IgD-negative memory B cell (primary cell): ENCODE results near the gene KCNG2. TPM values are rescaled to one million over a fixed set of nuclear protein-coding genes. Genes with fewer than 3 reads are reported as not detected.
"Not testable (repeated sequence)": the region's sequence is repeated elsewhere in the genome, so short reads cannot be mapped to it uniquely, and the experiment has no call there.

Experiments
- H3K27ac Mint-ChIP-seq, 3 donors: one replicate each; pipeline ENCODE4 v1.8.0; 2020 to 2022; ENCODE audit warnings: mild to moderate bottlenecking in 3 of 3, mixed read lengths in 3 of 3, moderate library complexity in 1 of 3
- H3K27me3 Mint-ChIP-seq: one replicate; pipeline ENCODE4 v1.8.0; 2021; ENCODE audit warnings: mixed read lengths
- H3K36me3 Mint-ChIP-seq: one replicate; pipeline ENCODE4 v1.8.0; 2020; ENCODE audit warnings: mild to moderate bottlenecking, mixed read lengths
- H3K4me1 Mint-ChIP-seq, 3 donors: one replicate each; pipeline ENCODE4 v1.8.0; 2020 to 2022; ENCODE audit warnings: mixed read lengths in 3 of 3, mild to moderate bottlenecking in 1 of 3
- H3K4me3 Mint-ChIP-seq, 4 donors: one replicate each; pipeline ENCODE4 v1.8.0; 2020 to 2022; ENCODE audit warnings: mild to moderate bottlenecking in 4 of 4, mixed read lengths in 4 of 4, moderate library complexity in 3 of 4
- H3K9me3 Mint-ChIP-seq, 3 donors: one replicate each; pipeline ENCODE4 v1.8.0; 2020 to 2021; ENCODE audit warnings: mixed read lengths in 3 of 3, mild to moderate bottlenecking in 1 of 3
- polyA plus RNA-seq: library from polyadenylated mRNA; unstranded; fragments of 300-500 nt; fragmentation: Illumina TruSeq; gene quantifications from one replicate; pipeline ENCODE4 v1.2.3, GENCODE V29; 2021

Gene KCNG2
- polyA plus RNA-seq, 1 donor from 2014 or later: not detected

DNA sequence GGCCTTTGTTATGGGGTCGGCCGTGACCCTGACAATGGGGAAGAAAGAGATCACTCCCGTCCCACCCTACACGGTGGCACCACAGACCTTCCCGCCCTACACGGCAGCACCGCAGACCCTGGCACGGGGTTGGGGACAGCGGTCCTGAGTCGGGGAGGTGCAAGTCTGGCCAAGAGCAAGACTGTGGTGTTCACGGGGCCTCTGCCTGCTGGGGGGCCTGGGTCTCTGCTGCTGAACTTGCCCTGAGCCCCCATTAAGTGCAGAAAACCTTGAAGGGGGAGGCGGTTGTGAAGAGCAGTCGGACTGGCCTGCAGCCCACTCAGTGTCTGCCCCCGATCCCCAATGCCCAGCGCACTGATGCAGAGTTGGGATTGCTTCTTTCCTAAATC is 77.8 kb downstream of the KCNG2 start:
- H3K27me3 Mint-ChIP-seq: no peaks in the 10 kb centered on the region
- no peaks in the 10 kb centered on the region for H3K36me3 Mint-ChIP-seq
- no peak overlapping the region for H3K4me3 Mint-ChIP-seq

DNA sequence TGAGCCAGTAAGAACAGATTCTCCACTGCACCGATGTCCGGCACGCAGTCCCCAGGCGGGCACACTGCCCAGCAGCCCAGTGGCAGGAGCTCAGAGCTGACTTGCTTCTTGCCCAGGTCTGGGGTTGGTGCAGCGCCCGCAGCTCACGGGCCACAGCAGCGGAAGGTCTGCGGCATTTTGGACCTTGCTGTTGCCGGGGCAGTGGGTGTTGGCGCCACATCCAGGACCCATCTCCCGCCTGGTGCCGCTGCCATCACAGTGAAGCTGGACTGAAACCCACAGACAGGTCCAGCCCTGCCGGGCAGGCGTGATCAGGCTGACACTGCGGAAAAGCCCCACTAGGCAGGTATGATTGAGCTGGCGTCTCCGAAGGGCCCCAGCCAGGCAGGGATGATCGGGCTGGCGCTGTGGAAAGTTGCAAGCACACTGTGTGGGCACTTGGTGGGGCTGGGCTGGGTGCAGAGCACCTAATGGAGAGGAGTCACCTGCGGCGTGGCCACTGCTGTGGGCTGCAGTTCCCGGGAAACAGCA is 78.3 kb downstream of the KCNG2 start:
- peaks cover 0 to 2% (median 0%) of the 10 kb centered on the region in 3 donors for H3K9me3 Mint-ChIP-seq
- no peak overlapping the region for H3K27ac Mint-ChIP-seq
- H3K36me3 Mint-ChIP-seq: no peaks in the 10 kb centered on the region
- no peak overlapping the region for H3K4me3 Mint-ChIP-seq
- H3K4me1 Mint-ChIP-seq: no peaks in the 10 kb centered on the region
- no peaks in the 10 kb centered on the region for H3K27me3 Mint-ChIP-seq

More for the DNA sequence above, 77.8 kb downstream of the KCNG2 start:
- H3K9me3 Mint-ChIP-seq: peaks cover 0 to 2% (median 0%) of the 10 kb centered on the region in 3 donors
- H3K27ac Mint-ChIP-seq: no peak overlapping the region
- no peaks in the 10 kb centered on the region for H3K4me1 Mint-ChIP-seq

DNA sequence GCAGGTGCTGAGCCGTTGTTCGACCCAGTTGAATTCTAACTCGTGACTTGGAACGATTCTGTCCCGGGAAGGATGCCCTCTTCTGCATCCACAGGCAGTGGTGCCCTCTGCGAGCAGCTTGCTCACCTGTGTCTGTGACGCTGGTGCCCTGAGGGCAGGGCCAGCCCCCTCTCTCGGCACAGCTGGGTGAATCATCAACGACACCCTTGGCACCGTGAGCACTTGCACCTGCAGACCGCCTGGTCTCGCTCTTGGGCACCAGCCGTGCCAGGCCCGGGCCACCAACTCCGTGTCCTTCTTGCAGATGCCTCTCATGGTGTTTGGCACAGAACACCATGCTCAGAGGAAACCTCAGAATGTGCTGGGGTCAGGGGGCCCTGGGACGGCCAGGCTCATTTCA is 78.8 kb downstream of the KCNG2 start:
- Mint-ChIP-seq H3K4me1 (no peaks in the 10 kb centered on the region), H3K9me3 (peaks cover 0 to 2% (median 0%) of the 10 kb centered on the region in 3 donors), H3K27me3 (no peaks in the 10 kb centered on the region), H3K4me3 (no peak overlapping the region), H3K27ac (no peak overlapping the region), H3K36me3 (no peaks in the 10 kb centered on the region)

DNA sequence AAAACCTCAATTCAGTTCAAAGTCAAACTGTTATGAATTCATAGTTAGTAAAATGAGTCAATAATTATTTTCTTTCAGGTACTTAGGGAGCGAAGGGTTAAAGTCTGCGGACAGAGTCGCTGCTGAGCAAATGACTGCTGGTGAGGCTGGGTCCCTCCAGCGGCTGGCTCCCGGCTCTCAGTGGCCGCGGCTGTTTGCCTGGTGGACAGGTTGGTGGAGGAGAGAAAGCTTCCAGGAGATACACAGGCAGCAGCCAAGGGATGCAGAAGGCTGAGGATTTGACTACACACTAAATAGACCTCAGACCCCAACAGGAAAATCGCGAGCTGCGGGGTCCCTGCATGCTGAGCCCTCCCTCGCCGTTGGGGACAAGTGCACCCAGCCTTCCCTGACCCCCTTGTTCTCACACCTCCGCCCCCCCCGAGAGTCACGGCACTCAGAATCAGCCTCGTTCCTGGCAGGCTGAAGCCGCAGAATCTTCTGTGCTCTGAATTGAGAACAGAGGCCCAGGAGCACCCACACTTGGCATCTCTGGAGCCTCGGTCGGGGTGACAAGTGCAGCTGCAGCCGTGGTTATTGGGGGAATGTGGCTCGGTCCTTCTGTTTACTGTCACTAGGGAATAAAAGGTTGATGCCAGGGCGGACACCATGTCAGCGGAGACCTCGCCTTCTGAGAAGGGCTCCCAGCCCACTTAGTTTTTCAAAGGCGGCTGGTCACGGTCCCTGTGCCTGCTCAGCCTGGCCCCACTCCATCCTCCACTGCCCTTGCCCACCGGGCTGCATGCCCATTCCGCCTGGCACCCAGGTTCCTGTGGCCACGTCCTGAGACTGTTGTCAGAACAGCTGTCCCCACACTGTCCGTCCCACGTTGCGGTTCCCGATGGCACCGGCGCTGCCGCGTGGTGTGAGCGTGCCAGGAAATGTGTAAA is 79.7 kb downstream of the KCNG2 start:
- no peaks in the 10 kb centered on the region for H3K4me1 Mint-ChIP-seq
- no peak overlapping the region for H3K4me3 Mint-ChIP-seq
- H3K9me3 Mint-ChIP-seq: peaks cover 0 to 2% (median 0%) of the 10 kb centered on the region in 3 donors
- no peak overlapping the region for H3K27ac Mint-ChIP-seq
- H3K27me3 Mint-ChIP-seq: no peaks in the 10 kb centered on the region
- H3K36me3 Mint-ChIP-seq: no peaks in the 10 kb centered on the region

DNA sequence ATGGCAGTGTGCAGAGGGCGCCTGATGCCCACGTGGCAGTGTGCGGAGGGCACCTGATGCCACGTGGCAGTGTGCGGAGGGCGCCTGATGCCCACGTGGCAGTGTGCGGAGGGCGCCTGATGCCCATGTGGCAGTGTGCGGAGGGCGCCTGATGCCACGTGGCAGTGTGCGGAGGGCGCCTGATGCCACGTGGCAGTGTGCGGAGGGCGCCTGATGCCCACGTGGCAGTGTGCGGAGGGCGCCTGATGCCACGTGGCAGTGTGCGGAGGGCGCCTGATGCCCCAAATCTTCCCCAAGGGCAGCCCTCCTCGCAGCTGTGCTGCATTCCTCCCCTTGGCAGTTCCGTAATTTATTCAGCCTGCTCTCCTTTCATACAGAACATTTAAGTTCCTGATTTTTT is 80.5 kb downstream of the KCNG2 start:
- not testable (repeated sequence) for H3K27me3 Mint-ChIP-seq, H3K27ac Mint-ChIP-seq, H3K4me3 Mint-ChIP-seq, H3K9me3 Mint-ChIP-seq, H3K36me3 Mint-ChIP-seq, H3K4me1 Mint-ChIP-seq

DNA sequence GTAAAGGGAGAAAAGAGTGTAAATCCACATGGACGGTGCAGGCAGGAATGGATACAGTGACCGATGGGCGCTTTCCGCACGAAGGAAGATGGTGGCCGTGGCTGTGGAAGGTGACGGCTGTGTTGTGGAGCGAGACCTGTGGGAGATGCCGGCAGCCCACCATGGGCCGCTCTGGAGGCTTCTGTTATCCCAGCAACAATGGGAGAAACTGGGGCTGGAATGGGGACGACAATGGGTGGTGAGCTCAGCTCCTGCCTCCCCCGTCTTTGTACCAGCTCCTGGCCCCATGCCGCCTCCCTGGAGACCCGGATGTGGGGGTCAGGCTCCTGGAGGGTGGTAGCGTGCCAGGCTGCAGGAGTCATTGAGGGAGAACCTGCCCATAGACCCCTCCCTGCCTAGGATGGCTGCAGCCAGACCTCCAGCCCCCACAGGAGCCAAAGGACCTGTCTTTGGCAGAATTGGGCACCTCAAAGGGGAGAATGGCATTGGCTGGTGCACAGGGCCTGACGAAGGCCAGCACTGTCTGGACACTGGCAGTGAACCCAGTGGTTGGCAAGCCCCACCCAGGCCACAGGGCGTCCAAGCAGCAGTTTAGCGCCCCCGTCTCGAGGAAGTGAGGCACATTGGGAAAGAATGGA is 81.1 kb downstream of the KCNG2 start:
- no peak overlapping the region for H3K27ac Mint-ChIP-seq
- no peaks in the 10 kb centered on the region for H3K27me3 Mint-ChIP-seq
- H3K4me3 Mint-ChIP-seq: no peak overlapping the region

DNA sequence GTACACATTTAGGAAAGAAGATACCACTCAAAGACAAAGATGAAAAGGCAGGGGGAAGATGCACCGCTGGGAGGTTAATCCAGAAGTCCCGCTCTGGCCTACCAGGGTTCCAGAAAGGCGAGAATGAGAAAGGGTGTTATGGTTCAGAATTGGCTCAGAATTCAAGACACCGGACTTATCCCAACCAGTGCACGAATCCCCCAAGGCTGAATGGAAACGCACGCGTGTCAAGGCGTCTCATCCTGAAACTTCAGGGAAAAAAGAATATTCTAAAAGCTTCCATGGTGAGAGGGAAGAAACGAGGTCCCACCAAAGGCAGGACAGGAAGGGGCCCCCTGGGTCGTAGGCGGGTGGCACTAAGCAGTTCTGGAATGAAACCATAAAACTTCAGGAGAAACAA is 81.8 kb downstream of the KCNG2 start:
- H3K27ac Mint-ChIP-seq: no peak overlapping the region
- H3K9me3 Mint-ChIP-seq: peaks cover 0 to 2% (median 0%) of the 10 kb centered on the region in 3 donors
- no peaks in the 10 kb centered on the region for H3K4me1 Mint-ChIP-seq
- no peak overlapping the region for H3K4me3 Mint-ChIP-seq
- H3K36me3 Mint-ChIP-seq: no peaks in the 10 kb centered on the region
- no peaks in the 10 kb centered on the region for H3K27me3 Mint-ChIP-seq

More for the DNA sequence above, 81.1 kb downstream of the KCNG2 start:
- Mint-ChIP-seq H3K36me3 (no peaks in the 10 kb centered on the region), H3K4me1 (no peaks in the 10 kb centered on the region), H3K9me3 (peaks cover 0 to 2% (median 0%) of the 10 kb centered on the region in 3 donors)

DNA sequence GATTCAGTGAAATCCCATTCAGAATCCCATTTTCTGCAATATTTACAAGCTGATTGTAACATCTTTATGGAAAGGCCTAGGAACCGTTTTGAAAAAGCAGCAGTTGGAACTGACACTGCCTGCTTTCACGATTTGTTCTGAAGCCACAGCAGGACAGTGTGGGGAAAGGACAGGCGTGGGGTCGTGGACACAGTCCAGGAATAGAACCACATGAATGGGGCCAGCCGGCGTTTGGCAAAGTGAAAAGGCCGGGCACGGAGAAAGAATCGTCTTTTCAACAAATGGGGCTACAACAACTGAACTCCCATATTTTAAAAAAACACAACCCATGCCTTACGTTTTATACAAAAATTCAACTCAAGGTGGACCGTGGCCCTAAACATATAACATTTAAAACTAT is 84.0 kb downstream of the KCNG2 start:
- Mint-ChIP-seq H3K9me3 (peaks cover 0 to 2% (median 0%) of the 10 kb centered on the region in 3 donors), H3K27ac (no peak overlapping the region), H3K4me1 (no peaks in the 10 kb centered on the region), H3K4me3 (no peak overlapping the region), H3K27me3 (no peaks in the 10 kb centered on the region), H3K36me3 (no peaks in the 10 kb centered on the region)

DNA sequence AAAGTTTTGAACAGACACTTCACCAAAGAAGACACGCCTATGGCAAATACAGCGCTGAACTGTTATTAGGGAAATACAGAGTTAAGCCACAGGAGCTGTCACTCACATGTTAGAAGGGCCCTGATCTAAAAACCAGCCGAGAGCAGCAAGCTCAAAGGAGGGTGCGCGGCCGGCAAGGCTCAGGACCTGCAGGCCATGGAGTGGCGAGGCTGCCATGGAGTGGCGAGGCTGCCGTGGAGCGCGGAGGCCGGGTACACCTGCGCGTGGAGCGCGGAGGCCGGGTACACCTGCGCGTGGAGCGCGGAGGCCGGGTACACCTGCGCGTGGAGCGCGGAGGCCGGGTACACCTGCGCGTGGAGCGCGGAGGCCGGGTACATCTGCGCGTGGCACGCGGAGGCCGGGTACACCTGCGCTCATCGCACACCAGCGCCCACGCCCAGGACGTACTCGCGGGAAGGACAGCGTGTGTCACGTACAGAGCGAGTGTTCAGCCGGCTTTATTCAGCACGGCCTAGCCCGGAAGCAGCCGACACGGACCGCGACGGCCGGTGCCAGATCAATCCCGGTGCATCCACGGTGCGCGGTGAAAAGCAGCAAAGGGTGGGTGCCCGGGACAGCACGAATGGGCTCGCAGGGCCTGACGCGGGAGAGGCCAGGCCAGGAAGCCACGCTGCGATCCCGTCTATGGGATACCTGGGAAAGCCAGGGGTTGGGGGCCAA is 84.9 kb downstream of the KCNG2 start:
- Mint-ChIP-seq H3K27ac (no peak overlapping the region), H3K27me3 (no peaks in the 10 kb centered on the region), H3K4me3 (no peak overlapping the region), H3K36me3 (no peaks in the 10 kb centered on the region), H3K9me3 (peaks cover 0 to 2% (median 0%) of the 10 kb centered on the region in 3 donors), H3K4me1 (no peaks in the 10 kb centered on the region)

DNA sequence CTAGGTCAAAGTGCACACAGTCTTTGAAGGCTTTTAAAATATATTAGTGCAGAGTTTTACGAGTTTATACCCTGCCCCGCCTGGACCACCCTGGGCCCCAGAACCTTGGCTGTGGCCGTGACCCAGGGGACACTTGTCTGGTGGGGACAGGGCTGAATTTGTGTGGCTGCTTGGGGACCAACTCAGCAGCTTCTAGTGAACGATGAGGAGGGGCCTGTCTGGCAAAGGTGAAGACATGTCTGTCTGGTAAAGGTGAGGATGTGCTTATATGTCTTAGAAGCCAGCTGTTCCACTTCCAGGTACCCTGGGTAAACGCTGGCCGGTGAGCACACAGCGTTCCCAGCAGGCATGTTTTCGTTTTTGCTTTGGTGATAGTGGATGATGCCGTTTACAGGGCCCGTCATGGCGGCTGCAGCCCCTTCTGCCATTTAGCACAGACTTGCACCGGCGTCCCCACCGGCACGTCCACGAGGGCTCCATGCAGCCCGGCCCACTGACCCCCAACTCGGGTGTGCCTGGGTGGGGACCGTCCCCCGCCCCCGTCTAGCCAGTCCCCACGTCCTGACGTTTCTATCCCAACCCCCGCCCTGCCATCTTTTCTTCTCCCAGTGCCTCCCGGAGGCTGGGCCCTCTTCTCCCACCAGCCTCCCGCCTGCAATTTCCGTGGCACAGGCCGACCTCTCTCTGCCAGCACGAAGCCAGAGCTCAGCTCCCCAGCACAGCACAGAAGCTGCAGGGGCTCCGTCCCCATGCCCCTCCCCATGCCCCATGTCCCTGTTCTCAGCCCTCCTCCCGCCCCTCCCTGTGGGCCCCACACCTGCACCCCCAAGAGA is 85.9 kb downstream of the KCNG2 start:
- H3K27ac Mint-ChIP-seq: no peak overlapping the region
- H3K4me3 Mint-ChIP-seq: no peak overlapping the region
- peaks cover 0 to 2% (median 0%) of the 10 kb centered on the region in 3 donors for H3K9me3 Mint-ChIP-seq
- no peaks in the 10 kb centered on the region for H3K27me3 Mint-ChIP-seq
- H3K4me1 Mint-ChIP-seq: no peaks in the 10 kb centered on the region
- no peaks in the 10 kb centered on the region for H3K36me3 Mint-ChIP-seq

DNA sequence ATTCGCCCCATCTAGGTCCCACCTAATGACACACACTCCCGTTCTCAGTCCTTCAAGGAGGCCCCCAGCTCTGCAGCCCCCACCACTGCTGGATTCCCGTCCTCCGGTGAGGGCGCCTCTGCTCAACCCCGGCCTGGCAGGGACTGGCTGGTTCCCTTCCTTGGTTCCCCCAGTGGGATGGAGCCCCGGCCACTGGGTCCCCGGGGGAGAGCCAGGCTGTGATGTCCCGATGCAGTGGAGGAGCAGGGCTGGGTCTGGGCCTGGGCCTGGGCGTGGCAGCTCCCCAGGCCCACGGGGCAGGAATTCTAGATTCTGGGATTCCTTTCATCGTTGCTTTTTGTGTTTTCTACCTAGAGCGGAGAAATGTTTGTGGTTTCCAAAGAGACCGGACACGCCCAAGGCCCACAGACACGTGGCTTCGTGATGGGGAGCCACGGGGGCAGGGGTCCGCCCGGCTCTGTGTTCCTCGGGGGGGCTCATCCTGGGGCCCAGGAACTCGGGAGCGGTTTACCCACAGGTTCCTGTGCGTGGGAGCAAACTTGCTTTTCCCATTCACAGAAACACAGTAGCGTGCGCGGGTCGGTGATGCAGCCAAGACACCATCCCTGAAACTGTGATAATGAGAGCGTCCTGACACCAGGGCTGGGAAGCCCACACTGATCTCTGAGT is 86.7 kb downstream of the KCNG2 start:
- H3K4me1 Mint-ChIP-seq: no peaks in the 10 kb centered on the region
- peaks cover 3 to 8% (median 5%) of the 10 kb centered on the region in 3 donors for H3K9me3 Mint-ChIP-seq
- no peaks in the 10 kb centered on the region for H3K36me3 Mint-ChIP-seq
- no peaks in the 10 kb centered on the region for H3K27me3 Mint-ChIP-seq
- no peak overlapping the region for H3K27ac Mint-ChIP-seq
- H3K4me3 Mint-ChIP-seq: no peak overlapping the region

DNA sequence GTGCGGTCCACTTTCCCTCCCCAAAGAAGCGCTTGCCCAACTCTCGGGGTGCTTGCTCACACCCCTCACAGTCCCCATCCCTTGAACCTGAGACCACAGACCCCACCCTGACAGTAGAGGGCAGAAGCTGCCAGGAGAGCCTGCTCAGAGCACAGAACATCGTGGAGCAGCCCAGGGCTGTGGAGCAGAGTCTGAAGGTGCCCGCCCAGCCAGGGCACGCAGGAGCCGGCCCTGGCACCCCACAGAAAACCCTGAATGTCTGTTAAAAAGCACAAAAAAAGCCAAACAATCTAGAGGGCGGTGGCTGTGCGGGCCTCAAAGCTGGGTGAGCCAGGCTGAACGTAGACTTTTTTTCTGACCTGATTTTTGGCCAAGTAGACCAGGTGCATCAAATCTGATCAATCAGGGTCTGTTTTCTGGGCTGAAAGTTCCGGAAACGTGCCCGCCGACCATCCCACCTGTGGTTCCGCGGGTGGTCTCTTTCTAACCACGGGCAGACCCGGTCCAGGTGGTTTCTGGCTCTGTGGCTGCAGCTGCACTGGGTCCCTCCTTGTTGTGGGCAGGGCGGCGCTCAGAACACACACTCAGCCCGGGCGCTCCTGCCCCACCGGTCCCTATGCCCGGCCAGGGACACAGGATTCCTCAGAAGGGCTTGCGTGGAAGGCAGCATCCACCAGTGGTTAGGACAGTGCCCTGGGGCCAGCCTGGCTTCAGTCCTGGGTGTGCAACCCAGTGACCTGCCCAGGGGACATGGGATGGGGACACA is 87.4 kb downstream of the KCNG2 start:
- no peaks in the 10 kb centered on the region for H3K27me3 Mint-ChIP-seq
- H3K4me1 Mint-ChIP-seq: no peaks in the 10 kb centered on the region
- no peak overlapping the region for H3K27ac Mint-ChIP-seq
- H3K9me3 Mint-ChIP-seq: peaks cover 3 to 13% (median 10%) of the 10 kb centered on the region in 3 donors
- no peaks in the 10 kb centered on the region for H3K36me3 Mint-ChIP-seq
- no peak overlapping the region for H3K4me3 Mint-ChIP-seq

DNA sequence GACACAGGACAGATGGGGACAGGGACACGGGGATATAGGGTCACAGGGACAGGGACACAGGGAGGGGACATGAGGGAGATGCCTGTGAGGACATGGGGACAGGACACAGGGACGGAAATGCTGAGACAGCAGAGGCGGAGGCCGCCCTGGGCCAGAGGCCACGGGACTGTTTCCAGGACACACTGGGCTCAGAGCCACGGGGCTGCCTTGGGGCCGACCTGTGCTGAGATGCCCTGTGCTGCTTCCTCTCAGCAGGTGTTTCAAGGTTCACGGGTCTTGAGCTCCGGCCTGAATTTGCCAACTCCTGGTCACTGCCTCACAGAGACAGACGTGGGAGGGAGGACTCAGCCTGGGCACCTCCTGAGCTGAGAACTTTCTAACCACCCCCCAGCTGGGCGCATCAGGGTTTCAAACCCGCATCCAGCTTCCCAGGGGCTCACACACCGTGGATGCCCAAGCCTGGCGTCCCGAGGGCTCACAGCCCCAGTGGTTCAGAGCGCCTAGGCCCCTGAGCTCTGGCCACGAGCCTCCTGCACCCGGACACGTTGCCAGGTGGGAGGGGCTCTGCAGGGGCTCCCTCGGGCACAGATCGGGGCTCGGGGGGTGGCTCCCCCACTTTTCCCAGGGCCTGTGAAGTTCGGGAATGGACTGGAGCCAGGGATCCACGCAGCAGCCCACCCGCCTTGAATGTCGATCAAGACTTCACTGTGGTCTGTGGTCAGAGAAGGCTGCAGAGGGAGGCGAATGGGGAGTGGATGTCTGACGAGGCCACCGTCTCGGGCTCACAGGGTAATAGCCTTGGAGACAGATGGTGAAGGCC is 89.7 kb downstream of the KCNG2 start:
- H3K27me3 Mint-ChIP-seq: no peaks in the 10 kb centered on the region
- no peaks in the 10 kb centered on the region for H3K4me1 Mint-ChIP-seq
- no peak overlapping the region for H3K27ac Mint-ChIP-seq
- H3K9me3 Mint-ChIP-seq: peaks cover 6 to 23% (median 21%) of the 10 kb centered on the region in 3 donors
- no peaks in the 10 kb centered on the region for H3K36me3 Mint-ChIP-seq
- no peak overlapping the region for H3K4me3 Mint-ChIP-seq
